ENCODE measurements around the gene DYNAP. TPM values are rescaled to one million over a fixed set of nuclear protein-coding genes. Genes with fewer than 3 reads are reported as not detected.

DYNAP gene
- total RNA-seq, 1 experiment from 2014 or later, result not detected

GRCh38 chr18:54580202-54580729 lies 10.8 kb upstream of the DYNAP start:
- H3K4me3 ChIP-seq (ENCODE audit: low read length), result no peak overlapping the region
- no peak overlapping the region for H2AFZ ChIP-seq (ENCODE audit: low read length)
- H3K9me2 ChIP-seq (replicated peaks; ENCODE audit: low read length), result no peaks in the 10 kb centered on the region
- POLR2A ChIA-PET (ENCODE audit: unreplicated experiment), result no interaction called here
- H4K20me1 ChIP-seq (ENCODE audit: low read length), result no peaks in the 10 kb centered on the region
- ATAC-seq (no peak), DNase-seq (no peak)
- intact Hi-C loops (cut with micrococcal nuclease), result no loop called here
- CTCF ChIA-PET, result no interaction called here
- H3K9me3 ChIP-seq (ENCODE audit: low read length), result no peaks in the 10 kb centered on the region
- no TSS peak for BruUV-seq (replicated peaks)
- no peaks in the 10 kb centered on the region for H3K79me2 ChIP-seq (ENCODE audit: low read length)
- H3F3A ChIP-seq (ENCODE audit: low read length, unreplicated experiment), result no peaks in the 10 kb centered on the region
- H3K27me3 ChIP-seq (ENCODE audit: low read length), result peaks cover 37% of the 10 kb centered on the region
- H3K4me1 ChIP-seq (ENCODE audit: insufficient read depth, low read length), result no peaks in the 10 kb centered on the region
- no peak overlapping the region for H3K4me2 ChIP-seq (ENCODE audit: low read length)
- no peak overlapping the region for H3K9ac ChIP-seq (ENCODE audit: low read length)
- no peaks in the 10 kb centered on the region for H3K36me3 ChIP-seq (ENCODE audit: low read depth, low read length)
- TF ChIP-seq EZH2phosphoT487 (IDR thresholded peaks at IDR 0.05; ENCODE audit: borderline replicate concordance, low read length) (no peak), EZH2 (IDR thresholded peaks at IDR 0.05; ENCODE audit: low read length, unreplicated experiment) (no peak)
- TF ChIP-seq, protein P1, sequence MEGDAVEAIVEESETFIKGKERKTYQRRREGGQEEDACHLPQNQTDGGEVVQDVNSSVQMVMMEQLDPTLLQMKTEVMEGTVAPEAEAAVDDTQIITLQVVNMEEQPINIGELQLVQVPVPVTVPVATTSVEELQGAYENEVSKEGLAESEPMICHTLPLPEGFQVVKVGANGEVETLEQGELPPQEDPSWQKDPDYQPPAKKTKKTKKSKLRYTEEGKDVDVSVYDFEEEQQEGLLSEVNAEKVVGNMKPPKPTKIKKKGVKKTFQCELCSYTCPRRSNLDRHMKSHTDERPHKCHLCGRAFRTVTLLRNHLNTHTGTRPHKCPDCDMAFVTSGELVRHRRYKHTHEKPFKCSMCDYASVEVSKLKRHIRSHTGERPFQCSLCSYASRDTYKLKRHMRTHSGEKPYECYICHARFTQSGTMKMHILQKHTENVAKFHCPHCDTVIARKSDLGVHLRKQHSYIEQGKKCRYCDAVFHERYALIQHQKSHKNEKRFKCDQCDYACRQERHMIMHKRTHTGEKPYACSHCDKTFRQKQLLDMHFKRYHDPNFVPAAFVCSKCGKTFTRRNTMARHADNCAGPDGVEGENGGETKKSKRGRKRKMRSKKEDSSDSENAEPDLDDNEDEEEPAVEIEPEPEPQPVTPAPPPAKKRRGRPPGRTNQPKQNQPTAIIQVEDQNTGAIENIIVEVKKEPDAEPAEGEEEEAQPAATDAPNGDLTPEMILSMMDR (conservative IDR thresholded peaks at IDR 0.05; ENCODE audit: low read depth, low read length), result no peak
- H3K27ac ChIP-seq (ENCODE audit: low read length), result no peak overlapping the region

- no peaks in the 10 kb centered on the region for H3F3A ChIP-seq (ENCODE audit: low read length, unreplicated experiment)
- intact Hi-C loops (cut with micrococcal nuclease), result no loop called here
- H3K4me1 ChIP-seq (ENCODE audit: insufficient read depth, low read length), result no peaks in the 10 kb centered on the region
- ATAC-seq (no peak), DNase-seq (no peak)
- H2AFZ ChIP-seq (ENCODE audit: low read length), result no peak overlapping the region
- H3K27ac ChIP-seq (ENCODE audit: low read length), result no peak overlapping the region
- H3K27me3 ChIP-seq (ENCODE audit: low read length), result peaks cover 26% of the 10 kb centered on the region; the same call in 1 of the 2 replicates
- no peaks in the 10 kb centered on the region for H3K36me3 ChIP-seq (ENCODE audit: low read depth, low read length)
- H3K4me3 ChIP-seq (ENCODE audit: low read length), result no peak overlapping the region
- POLR2A ChIA-PET (ENCODE audit: unreplicated experiment), result no interaction called here
- no peak overlapping the region for H3K4me2 ChIP-seq (ENCODE audit: low read length)
- H3K9me3 ChIP-seq (ENCODE audit: low read length), result no peaks in the 10 kb centered on the region
- BruUV-seq (replicated peaks), result no TSS peak
- TF ChIP-seq, protein P1 (conservative IDR thresholded peaks at IDR 0.05; ENCODE audit: low read depth, low read length), result no peak
- TF ChIP-seq EZH2 (IDR thresholded peaks at IDR 0.05; ENCODE audit: low read length, unreplicated experiment) (no peak), EZH2phosphoT487 (IDR thresholded peaks at IDR 0.05; ENCODE audit: borderline replicate concordance, low read length) (no peak)
- no peaks in the 10 kb centered on the region for H4K20me1 ChIP-seq (ENCODE audit: low read length)
- no peaks in the 10 kb centered on the region for H3K9me2 ChIP-seq (replicated peaks; ENCODE audit: low read length)
- CTCF ChIA-PET, result no interaction called here
- no peaks in the 10 kb centered on the region for H3K79me2 ChIP-seq (ENCODE audit: low read length)
- H3K9ac ChIP-seq (ENCODE audit: low read length), result no peak overlapping the region
Measured at GRCh38 chr18:54584065-54584464, 7.0 kb upstream of the DYNAP start.

DNA sequence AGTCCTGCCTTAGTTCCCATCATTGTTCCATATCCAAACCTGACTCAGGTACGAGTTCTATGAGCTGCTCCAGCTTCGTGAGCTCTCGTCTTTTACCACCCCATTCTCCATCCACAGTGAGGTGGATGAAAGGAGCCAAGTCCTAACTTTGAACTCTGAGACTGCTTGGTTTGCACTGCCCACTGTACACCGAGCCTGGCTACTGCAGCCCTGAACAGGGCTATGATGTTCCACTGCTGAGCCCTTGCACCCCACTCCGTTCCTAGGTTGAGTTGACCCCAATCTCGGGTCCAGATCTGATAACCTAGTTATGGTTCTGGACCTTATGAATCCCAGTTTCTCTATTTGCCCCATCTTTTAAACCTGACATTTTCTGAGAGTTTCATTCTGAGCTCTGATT lies 5.3 kb upstream of the DYNAP start:
- no peak for TF ChIP-seq EZH2phosphoT487 (IDR thresholded peaks at IDR 0.05; ENCODE audit: borderline replicate concordance, low read length)
- TF ChIP-seq, protein P1 (conservative IDR thresholded peaks at IDR 0.05; ENCODE audit: low read depth, low read length), result no peak
- no peak for TF ChIP-seq EZH2 (IDR thresholded peaks at IDR 0.05; ENCODE audit: low read length, unreplicated experiment)
- Histone ChIP-seq H3K27ac (ENCODE audit: low read length) (no peak overlapping the region), H3F3A (ENCODE audit: low read length, unreplicated experiment) (no peaks in the 10 kb centered on the region), H3K9ac (ENCODE audit: low read length) (no peak overlapping the region), H4K20me1 (ENCODE audit: low read length) (no peaks in the 10 kb centered on the region), H3K9me3 (ENCODE audit: low read length) (no peaks in the 10 kb centered on the region), H3K4me3 (ENCODE audit: low read length) (no peak overlapping the region), H3K27me3 (ENCODE audit: low read length) (peaks cover 16% of the 10 kb centered on the region), H3K9me2 (replicated peaks; ENCODE audit: low read length) (no peaks in the 10 kb centered on the region), H3K4me1 (ENCODE audit: insufficient read depth, low read length) (no peaks in the 10 kb centered on the region), H2AFZ (ENCODE audit: low read length) (no peak overlapping the region), H3K36me3 (ENCODE audit: low read depth, low read length) (no peaks in the 10 kb centered on the region), H3K79me2 (ENCODE audit: low read length) (no peaks in the 10 kb centered on the region), H3K4me2 (ENCODE audit: low read length) (no peak overlapping the region)
- BruUV-seq (replicated peaks), result no TSS peak
- intact Hi-C loops (cut with micrococcal nuclease), result no loop called here
- no peak for DNase-seq
- ATAC-seq, result no peak
- CTCF ChIA-PET, result no interaction called here
- POLR2A ChIA-PET (ENCODE audit: unreplicated experiment), result no interaction called here

All from PC-3 (cell line).